Measurements from ENCODE around the gene SLC30A4. TPM values are rescaled to one million over a fixed set of nuclear protein-coding genes. Genes with fewer than 3 reads are reported as not detected.

The SLC30A4 gene
- total RNA-seq, 2 experiments from 2014 or later = 3.5 to 4.3 TPM

GRCh38 chr15:45495588-45495987 is 27.0 kb downstream of the SLC30A4 start:
- DNase-seq = no peak
- Mint-ChIP-seq H3K27ac (no peak overlapping the region), H3K27me3 (no peaks in the 10 kb centered on the region), H3K36me3 (ENCODE audit: low read depth) (no peaks in the 10 kb centered on the region), H3K4me1 (no peaks in the 10 kb centered on the region), H3K9me3 (no peaks in the 10 kb centered on the region), H3K4me3 (no peak overlapping the region)
- CTCF ChIA-PET = no interaction called here
- POLR2A ChIA-PET = no interaction called here

- Mint-ChIP-seq H3K27me3 (no peaks in the 10 kb centered on the region), H3K27ac (no peak overlapping the region), H3K36me3 (ENCODE audit: low read depth) (no peaks in the 10 kb centered on the region), H3K9me3 (no peaks in the 10 kb centered on the region), H3K4me1 (no peaks in the 10 kb centered on the region), H3K4me3 (no peak overlapping the region)
- ChIA-PET POLR2A (no interaction called here), CTCF (interaction anchor here (1.3 kb wide), 1 partner anchor 19 kb away, joined by 3 read pairs; no protein-coding TSS in a partner anchor)
- no peak for DNase-seq
These were observed 32.8 kb downstream of the SLC30A4 start for GRCh38 chr15:45489690-45490238.

DNA sequence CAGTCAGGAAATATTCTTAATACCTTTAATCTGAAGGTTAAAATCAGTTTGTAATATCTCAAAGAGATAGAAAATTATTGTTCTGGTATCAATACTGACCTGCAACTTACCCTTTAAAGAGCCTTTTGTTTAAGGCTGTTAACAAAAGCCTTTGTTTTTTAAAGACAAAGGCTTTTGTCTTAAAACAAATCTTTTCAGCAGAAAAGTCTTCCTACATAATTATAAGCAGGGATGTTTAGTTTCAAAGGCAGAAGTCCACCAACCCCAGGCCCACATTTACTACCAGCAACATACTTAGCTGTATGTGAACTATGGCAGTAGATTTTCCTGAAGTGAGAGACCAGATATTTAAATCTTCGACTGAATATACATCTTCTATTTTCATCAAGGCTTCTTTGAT is 36.2 kb downstream of the SLC30A4 start:
- no peak overlapping the region for H3K4me3 Mint-ChIP-seq
- DNase-seq = no peak
- no peaks in the 10 kb centered on the region for H3K36me3 Mint-ChIP-seq (ENCODE audit: low read depth)
- H3K9me3 Mint-ChIP-seq = no peaks in the 10 kb centered on the region
- ChIA-PET POLR2A (no interaction called here), CTCF (no interaction called here)
- H3K27me3 Mint-ChIP-seq = no peaks in the 10 kb centered on the region
- H3K4me1 Mint-ChIP-seq = no peaks in the 10 kb centered on the region
- no peak overlapping the region for H3K27ac Mint-ChIP-seq

- DNase-seq = no peak
- no peak overlapping the region for H3K27ac Mint-ChIP-seq
- H3K4me3 Mint-ChIP-seq = no peak overlapping the region
- no peaks in the 10 kb centered on the region for H3K27me3 Mint-ChIP-seq
- ChIA-PET POLR2A (no interaction called here), CTCF (interaction anchor here (0.9 kb wide), 1 partner anchor 50 kb away, joined by 4 read pairs; no protein-coding TSS in a partner anchor)
- H3K36me3 Mint-ChIP-seq (ENCODE audit: low read depth) = no peaks in the 10 kb centered on the region
- H3K4me1 Mint-ChIP-seq = no peaks in the 10 kb centered on the region
- H3K9me3 Mint-ChIP-seq = no peaks in the 10 kb centered on the region
These were observed 41.4 kb downstream of the SLC30A4 start for GRCh38 chr15:45481135-45481534.

DNA sequence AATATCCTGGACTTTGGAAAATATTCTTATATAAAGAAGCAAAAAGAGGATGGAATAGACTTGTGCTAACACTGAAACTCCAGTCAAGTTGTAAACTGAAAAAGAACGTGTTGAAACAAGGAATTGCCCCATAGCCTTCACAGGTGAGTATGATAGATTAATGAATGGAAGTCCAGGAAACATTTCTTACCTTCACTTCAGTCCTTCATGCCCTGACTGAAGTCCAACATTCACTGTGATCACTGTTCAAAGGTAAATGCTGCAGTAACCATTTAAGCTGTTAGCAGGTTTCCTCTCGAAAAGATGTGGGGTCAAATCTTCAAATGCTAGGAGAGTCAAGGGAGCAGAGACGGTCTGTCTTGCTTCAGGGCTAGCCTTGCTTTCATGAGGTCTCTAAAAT is 46.1 kb downstream of the SLC30A4 start:
- H3K27ac Mint-ChIP-seq = no peak overlapping the region

GRCh38 chr15:45474799-45475198 is 47.8 kb downstream of the SLC30A4 start:
- no peak for DNase-seq
- POLR2A ChIA-PET = no interaction called here
- no peaks in the 10 kb centered on the region for H3K9me3 Mint-ChIP-seq
- CTCF ChIA-PET = interaction anchor here (1.0 kb wide), 1 partner anchor 23 kb away, joined by 3 read pairs; no protein-coding TSS in a partner anchor
- H3K4me3 Mint-ChIP-seq = no peak overlapping the region
- H3K36me3 Mint-ChIP-seq (ENCODE audit: low read depth) = no peaks in the 10 kb centered on the region
- H3K4me1 Mint-ChIP-seq = no peaks in the 10 kb centered on the region
- H3K27me3 Mint-ChIP-seq = peaks cover 4% of the 10 kb centered on the region
- H3K27ac Mint-ChIP-seq = no peak overlapping the region

More for the DNA sequence above, 46.1 kb downstream of the SLC30A4 start:
- Mint-ChIP-seq H3K27me3 (peaks cover 4% of the 10 kb centered on the region), H3K36me3 (ENCODE audit: low read depth) (no peaks in the 10 kb centered on the region), H3K4me3 (no peak overlapping the region), H3K4me1 (no peaks in the 10 kb centered on the region), H3K9me3 (no peaks in the 10 kb centered on the region)
- CTCF ChIA-PET = no interaction called here
- POLR2A ChIA-PET = no interaction called here
- no peak for DNase-seq

DNA sequence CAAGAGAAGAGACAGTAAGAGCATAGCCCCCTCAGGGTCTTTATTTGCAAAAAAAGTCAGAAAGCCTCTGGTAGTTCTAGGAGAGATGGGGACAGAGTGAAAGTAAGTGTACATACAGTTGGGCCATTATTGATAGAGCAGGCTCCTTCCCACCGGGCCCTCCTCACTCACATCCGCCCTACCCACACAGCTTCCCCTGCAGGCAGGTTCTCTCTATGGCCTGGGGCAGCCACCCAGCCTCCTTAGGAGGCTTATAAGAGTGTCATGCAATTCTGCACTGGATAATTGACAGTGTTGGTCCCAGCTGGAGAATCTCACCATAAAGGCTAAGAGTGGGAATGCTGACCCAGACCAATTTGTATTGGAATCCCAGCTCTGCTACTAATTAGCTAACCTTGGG is 49.5 kb downstream of the SLC30A4 start:
- no peaks in the 10 kb centered on the region for H3K9me3 Mint-ChIP-seq
- CTCF ChIA-PET = interaction anchor here (1.0 kb wide), 1 partner anchor 16 kb away, joined by 3 read pairs; no protein-coding TSS in a partner anchor
- no peaks in the 10 kb centered on the region for H3K36me3 Mint-ChIP-seq (ENCODE audit: low read depth)
- H3K27me3 Mint-ChIP-seq = peaks cover 18% of the 10 kb centered on the region
- no peak for DNase-seq
- POLR2A ChIA-PET = no interaction called here
- no peak overlapping the region for H3K27ac Mint-ChIP-seq
- no peak overlapping the region for H3K4me3 Mint-ChIP-seq
- no peaks in the 10 kb centered on the region for H3K4me1 Mint-ChIP-seq

DNA sequence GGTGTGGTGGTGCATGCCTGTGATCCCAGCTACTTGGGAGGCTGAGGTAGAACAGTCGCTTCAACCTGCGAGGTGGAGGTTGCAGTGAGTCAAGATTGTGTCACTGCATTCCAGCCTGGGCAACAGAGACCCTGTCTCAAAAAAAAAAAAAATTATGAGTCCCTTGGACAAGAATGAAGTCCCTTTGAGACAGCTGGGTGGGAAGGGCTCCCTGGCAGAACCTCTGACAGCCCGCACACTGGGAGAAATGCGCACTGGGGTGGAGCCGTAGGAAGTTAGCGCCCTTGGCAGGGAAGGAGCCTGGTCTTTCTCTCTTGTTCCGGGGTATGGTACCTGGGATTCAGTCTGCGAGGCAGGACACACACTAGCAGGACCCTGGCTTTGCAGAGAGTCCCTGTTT is 51.4 kb downstream of the SLC30A4 start:
- DNase-seq = no peak
- H3K36me3 Mint-ChIP-seq (ENCODE audit: low read depth) = no peaks in the 10 kb centered on the region

GRCh38 chr15:45469441-45469840 is 53.1 kb downstream of the SLC30A4 start:
- H3K4me3 Mint-ChIP-seq = no peak overlapping the region
- peaks cover 2% of the 10 kb centered on the region for H3K9me3 Mint-ChIP-seq
- no peak overlapping the region for H3K27ac Mint-ChIP-seq
- POLR2A ChIA-PET = no interaction called here
- H3K36me3 Mint-ChIP-seq (ENCODE audit: low read depth) = no peaks in the 10 kb centered on the region
- H3K27me3 Mint-ChIP-seq = peaks cover 20% of the 10 kb centered on the region
- CTCF ChIA-PET = no interaction called here
- H3K4me1 Mint-ChIP-seq = no peaks in the 10 kb centered on the region
- DNase-seq = no peak

More for the DNA sequence above, 51.4 kb downstream of the SLC30A4 start:
- ChIA-PET CTCF (no interaction called here), POLR2A (no interaction called here)
- Mint-ChIP-seq H3K27ac (no peak overlapping the region), H3K27me3 (peaks cover 20% of the 10 kb centered on the region), H3K4me3 (no peak overlapping the region), H3K9me3 (no peaks in the 10 kb centered on the region), H3K4me1 (no peaks in the 10 kb centered on the region)

GRCh38 chr15:45469027-45469426 is 53.5 kb downstream of the SLC30A4 start:
- H3K36me3 Mint-ChIP-seq (ENCODE audit: low read depth) = peaks cover 2% of the 10 kb centered on the region
- CTCF ChIA-PET = interaction anchor here (1.2 kb wide), 1 partner anchor 67 kb away, joined by 3 read pairs; a partner anchor contains a TSS
- POLR2A ChIA-PET = no interaction called here

DNA sequence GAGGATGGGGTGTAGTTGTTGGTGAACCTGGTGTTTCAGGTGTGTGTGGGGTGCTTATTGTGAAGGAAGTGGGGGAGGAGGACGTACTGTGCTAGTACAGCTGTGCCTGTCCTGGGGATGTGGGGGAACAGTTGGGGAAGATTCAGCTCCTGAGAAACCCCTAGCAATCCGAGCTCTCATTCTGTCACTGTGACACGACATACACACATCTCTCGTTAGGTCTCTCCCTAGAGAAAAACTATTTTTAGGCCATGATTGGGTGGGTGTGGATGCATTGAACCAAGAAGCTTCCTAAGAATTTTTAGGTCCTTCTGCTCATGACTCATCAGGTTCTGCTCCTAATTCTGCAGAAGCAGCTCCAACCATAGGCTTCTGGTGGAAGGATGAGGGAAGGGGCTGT is 54.3 kb downstream of the SLC30A4 start:
- ChIA-PET POLR2A (no interaction called here), CTCF (interaction anchor here (1.2 kb wide), 1 partner anchor 66 kb away, joined by 3 read pairs; a partner anchor contains a TSS)
- Mint-ChIP-seq H3K27ac (no peak overlapping the region), H3K27me3 (peaks cover 20% of the 10 kb centered on the region), H3K4me1 (peaks cover 2% of the 10 kb centered on the region), H3K9me3 (peaks cover 8% of the 10 kb centered on the region), H3K4me3 (no peak overlapping the region), H3K36me3 (ENCODE audit: low read depth) (peaks cover 4% of the 10 kb centered on the region)
- DNase-seq = no peak

More at GRCh38 chr15:45469027-45469426, 53.5 kb downstream of the SLC30A4 start:
- H3K27ac Mint-ChIP-seq = no peak overlapping the region
- H3K4me3 Mint-ChIP-seq = no peak overlapping the region
- H3K9me3 Mint-ChIP-seq = peaks cover 6% of the 10 kb centered on the region
- H3K4me1 Mint-ChIP-seq = peaks cover under 1% of the 10 kb centered on the region
- no peak for DNase-seq
- peaks cover 20% of the 10 kb centered on the region for H3K27me3 Mint-ChIP-seq

GRCh38 chr15:45458746-45459403 is 63.7 kb downstream of the SLC30A4 start:
- Mint-ChIP-seq H3K4me1 (peaks cover 48% of the 10 kb centered on the region), H3K27ac (no peak overlapping the region)
- DNase-seq = peak; percentile 86

DNA sequence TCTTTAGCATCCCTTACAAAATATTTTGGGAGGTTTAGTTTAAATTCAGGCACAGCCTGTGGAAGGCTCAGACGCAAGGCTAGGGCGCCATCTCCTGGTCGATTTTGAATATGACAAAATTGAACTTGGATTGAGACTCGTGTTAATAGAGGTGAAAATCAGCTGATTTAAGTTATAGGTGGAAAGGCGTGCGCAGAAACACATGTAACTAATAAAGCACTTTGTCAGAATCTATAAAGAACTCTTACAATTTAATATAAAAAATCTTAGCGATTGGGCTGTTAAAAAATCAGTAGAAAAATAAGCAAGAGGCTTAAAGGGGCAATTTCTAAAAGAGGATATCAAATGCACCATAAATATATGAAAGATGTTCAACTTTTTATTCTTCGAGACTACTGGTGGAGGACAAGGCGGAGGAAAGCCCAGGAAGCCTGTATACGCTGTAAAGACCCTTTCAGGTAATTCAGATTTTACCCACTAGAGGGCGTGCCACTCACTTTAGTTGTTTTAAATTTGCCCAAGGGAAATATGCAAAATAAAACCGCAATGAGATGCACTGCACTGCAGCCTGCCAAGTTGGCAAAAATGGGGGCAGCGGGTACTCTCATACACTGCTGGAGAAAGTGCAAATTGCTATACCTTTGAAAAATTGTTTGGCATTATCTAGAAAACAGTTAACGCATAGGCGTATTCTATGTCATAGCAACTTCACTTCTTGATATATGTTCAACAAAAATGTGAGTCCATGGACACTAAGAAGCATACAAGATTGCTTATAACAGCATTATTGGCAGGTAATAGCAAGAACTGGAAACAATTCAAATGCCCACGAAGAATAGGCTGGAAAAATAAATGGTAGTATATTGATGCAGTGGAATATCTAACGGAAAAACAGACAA is 64.7 kb downstream of the SLC30A4 start:
- Mint-ChIP-seq H3K4me3 (peak overlapping the region; percentile 70), H3K9me3 (peaks cover 2% of the 10 kb centered on the region), H3K27me3 (no peaks in the 10 kb centered on the region), H3K36me3 (ENCODE audit: low read depth) (peaks cover 2% of the 10 kb centered on the region), H3K4me1 (peaks cover 54% of the 10 kb centered on the region), H3K27ac (peak overlapping the region; percentile 79)
- DNase-seq = peak; percentile 91
- ChIA-PET CTCF (interaction anchor here (0.6 to 4.2 kb wide), 27 partner anchors 14 to 290 kb away, joined by 3 to 46 read pairs (median 4); a partner anchor contains a TSS), POLR2A (no interaction called here)

More at GRCh38 chr15:45458746-45459403, 63.7 kb downstream of the SLC30A4 start:
- ChIA-PET CTCF (interaction anchor here (0.8 to 4.2 kb wide), 8 partner anchors 29 to 154 kb away, joined by 3 to 46 read pairs (median 6); a partner anchor contains a TSS), POLR2A (no interaction called here)
- peaks cover under 1% of the 10 kb centered on the region for H3K36me3 Mint-ChIP-seq (ENCODE audit: low read depth)
- peak overlapping the region; percentile 48 for H3K4me3 Mint-ChIP-seq
- H3K27me3 Mint-ChIP-seq = no peaks in the 10 kb centered on the region
- peaks cover under 1% of the 10 kb centered on the region for H3K9me3 Mint-ChIP-seq

Data from activated CD4-positive, alpha-beta T cell treated with anti-CD3 and anti-CD28 coated beads, Interleukin-2, amount 10 ng/mL, durations not matched to agents 7 days and 5 days (primary cell).